ENCODE measurements around the gene NGRN.
"Not testable (repeated sequence)": the region's sequence is repeated elsewhere in the genome, so short reads cannot be mapped to it uniquely, and the experiment has no call there.

NGRN gene

DNA sequence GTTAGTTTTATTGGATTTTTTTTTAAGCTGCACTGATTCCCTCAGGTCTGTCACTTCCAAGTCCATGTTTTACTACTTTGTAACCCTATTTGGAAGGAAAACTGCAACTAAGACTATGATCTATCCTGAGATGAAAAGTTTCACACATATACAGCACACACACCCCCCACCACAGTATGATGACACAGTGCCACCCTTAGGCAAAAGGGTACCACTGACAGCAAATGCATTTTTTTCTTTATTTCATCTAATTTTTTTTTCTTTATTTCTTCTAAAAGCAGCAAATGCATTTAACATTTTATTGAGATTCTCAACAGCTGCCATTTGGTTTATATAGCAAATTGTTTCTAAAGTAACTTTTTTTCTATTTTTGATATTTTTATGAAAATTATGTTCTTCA lies 21.2 kb downstream of the NGRN start:
- DNase-seq = no peak

DNA sequence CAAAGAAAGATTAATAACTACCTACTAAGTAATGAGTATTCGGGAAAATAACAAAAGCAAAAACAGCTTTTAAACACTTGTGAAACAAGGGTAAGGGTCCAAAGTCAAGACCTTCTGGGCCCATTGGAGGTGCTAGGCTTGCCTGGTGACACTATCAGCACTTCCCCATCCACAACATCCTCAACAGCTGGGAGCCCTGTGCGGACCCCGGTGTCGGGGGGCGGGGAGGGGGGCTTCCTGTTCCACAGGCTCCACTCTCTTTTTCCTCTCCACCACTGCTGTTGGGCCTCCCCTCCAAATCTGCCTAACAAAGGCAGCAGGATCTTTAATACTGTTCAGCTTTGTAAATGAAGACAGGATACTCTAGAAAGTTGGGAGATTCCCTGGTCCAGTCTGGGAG lies 21.6 kb downstream of the NGRN start:
- no peak for DNase-seq

DNA sequence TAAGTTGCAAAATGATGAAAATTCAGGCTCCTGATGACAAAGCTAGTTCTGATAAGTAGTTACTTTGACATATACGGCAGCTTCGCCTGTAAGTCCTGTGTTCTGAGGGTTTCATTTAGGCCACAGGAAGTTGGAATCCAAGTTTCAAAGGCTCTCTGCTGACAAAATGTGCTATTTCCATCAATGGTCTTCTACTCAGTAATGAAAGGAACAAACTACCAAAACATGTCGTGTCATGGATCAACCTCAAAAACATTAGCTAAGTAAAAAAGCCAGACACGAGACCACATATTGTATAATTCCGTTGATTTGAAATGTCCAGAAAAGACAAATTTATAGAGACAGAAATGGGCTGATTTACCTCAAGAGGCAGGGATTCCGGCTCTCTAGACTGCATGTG lies 22.5 kb downstream of the NGRN start:
- no peak for DNase-seq

DNA sequence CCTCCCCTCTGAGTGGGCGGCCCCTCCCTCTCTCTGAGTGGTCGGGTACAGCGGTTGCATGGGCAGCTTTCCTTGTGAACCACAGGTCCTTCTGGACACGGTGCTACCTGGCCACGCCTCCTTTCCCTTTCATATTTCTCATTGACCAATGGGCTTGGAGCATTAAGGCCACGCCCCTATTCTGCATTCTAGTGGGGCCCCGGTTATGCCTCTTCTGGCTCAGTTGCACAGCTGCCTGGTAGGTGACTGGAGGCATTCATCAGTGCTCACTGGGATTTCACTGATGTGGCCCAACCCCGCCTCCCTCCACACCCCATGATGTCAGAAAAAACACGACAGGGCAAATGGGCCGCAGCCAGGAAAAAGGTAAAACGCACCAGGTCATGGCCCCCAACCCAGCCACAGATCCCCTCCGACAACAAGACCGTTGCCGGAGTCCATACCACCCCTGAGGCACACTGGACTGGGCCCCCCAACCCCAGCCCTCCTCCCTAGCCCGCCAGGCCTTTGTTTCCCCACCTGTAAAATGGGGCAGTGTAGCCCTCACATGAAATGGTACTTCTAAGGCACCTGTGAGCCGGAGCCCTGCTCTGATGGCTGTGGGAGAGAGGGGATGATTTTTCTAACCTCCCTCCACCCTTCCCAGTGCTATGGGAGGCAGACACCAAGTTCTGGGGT lies 26.3 kb downstream of the NGRN start:
- no peak for DNase-seq

DNA sequence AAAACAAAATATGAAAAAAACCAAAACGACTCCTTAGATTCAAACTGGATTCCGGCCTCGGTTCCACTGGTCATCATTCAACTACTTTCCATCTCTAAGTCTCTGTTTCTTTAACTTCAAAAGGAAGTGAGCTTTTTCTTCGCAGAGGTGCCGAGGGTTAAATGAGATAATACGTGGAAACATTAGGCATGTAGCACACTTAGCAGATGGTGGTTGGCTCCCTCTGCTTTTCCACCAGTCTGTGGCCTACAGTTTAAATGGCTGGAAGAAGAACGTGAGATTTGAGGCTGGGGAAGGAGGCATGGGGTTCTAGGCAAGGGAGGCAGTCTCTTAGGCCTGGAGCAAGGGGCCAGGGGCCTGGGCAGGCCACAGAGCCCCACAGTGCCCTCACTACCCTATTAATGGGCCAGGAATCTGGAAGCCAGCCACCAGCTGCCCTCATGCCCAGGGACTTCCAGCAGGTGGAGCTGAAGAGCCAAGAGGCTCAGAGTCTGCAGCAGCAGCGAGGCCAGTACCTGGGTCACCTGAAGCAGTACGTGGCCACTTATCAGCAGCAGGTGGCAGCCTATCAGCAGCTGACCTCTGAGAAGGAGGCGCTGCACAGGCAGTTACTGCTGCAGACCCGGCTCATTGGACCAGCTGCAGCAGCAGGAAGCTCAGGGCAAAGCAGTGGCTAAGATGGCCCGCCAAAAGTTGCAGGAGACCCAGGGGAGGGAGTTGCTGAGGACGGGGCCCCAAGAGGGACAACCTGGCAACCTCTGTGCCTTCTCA lies 27.8 kb downstream of the NGRN start:
- DNase-seq = not testable (repeated sequence)

DNA sequence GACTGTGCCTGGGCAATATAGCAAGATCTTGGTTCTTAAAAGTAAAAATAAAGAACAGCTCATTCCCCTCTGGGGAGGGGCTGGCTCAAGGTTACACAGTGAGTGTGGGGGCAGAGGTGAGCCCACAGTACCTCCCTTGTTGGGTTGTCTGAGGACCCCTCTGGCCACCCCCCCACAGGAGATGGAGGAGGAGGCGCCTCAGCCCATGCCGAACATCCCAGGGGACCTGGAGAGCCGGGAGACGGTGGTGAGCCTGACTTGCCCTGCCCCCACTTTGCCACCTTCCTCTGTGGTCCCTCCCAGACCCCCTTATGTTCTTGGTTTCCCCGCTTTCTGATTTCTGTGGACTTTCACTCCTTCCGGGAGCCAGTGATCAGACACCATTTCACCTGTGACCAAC lies 28.7 kb downstream of the NGRN start:
- DNase-seq = no peak

DNA sequence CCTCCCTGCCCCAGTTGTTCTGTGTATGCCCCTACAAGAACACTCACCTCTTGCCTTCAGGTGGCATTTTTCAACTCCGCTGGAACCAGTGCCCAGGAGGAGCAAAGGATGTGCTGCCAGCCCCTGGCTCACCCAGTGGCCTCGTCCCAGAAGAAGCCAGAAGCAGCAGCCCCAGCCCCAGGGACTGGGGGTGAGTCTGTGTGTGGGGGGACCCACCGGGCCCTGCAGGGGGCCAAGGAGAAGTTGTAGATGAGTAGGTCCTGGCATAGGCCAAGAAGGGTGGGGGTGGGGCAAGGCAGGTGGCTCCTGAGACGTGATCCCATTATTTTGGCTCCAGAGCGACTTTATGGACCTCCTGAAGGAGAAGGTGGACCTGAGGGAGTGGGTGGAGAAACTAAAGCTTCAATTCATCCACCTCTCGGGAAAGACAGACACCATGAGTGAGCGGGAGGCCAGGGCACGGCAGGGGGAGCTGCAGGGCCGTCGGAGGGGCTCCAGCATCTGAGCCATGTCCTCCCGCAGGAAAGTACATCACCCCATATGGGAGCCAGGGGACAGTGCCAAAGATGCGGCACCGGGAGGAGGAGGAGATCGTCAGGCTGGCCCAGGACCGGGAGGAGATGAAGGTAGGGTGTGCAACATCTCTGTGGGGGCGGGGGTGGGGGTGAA lies 29.3 kb downstream of the NGRN start:
- no peak for DNase-seq

DNA sequence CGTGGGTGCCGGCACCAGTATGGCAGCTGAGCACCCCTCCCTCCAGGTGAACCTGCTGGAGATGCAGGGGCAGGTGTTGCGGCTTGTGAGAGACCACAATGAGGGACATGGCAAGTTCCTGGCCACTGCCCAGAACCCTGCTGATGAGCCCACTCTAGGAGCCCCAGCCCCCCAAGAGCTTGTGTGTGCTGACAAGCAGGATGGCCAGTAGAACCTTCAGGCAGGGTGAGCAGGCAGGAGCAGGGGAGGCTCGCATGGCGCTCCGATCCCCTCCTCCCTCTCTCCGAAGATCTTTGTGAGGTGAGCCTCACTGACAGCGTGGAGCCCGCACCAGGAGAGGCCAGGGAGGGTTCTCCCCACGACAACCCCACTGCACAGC lies 29.8 kb downstream of the NGRN start:
- DNase-seq = no peak

DNA sequence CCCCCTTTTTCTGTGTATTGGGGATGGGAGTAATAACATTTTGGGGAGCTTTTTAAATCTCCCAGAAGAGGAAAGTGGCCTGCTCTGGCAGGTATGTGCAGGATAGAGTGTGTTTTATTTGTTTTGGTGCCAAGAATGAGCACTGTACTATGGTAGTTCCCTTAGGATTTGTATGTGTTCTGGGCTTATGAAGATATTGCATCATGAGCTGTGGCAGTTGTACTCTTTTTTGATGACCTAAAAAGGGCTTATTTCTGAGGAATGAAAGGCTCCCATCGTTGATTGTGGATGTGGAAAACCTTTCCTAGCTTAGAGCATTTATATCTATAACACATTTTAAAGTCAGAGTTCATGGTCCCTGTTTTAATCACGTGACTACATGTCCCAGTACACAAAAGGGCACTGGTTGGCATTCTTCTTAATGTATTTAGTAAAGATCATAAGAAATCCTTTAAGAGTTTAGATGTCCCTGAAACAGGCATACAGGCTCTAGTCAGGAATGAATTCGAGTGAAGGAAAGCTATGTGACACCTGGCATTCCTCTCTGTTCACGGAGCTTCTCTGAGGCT lies 30.9 kb downstream of the NGRN start:
- DNase-seq = not testable (repeated sequence)

DNA sequence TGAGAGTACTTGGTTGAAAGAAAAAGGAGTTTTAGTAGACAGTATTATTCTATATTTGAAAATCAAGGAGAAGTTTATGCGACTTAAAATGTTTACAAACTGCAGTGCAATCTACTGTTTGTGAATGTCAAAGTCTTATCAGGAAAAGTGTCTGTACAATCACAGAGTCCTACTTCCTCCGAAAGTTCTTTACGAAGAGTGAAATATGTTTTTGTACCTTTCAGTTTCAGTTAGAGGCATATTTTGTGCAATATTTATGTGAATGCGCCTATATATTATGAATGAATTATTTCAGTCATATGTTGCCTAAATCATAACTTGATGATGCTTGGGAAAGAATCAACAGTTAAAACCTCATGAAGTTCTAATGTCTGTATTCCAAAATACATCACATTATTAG lies 31.5 kb downstream of the NGRN start:
- no peak for DNase-seq

DNA sequence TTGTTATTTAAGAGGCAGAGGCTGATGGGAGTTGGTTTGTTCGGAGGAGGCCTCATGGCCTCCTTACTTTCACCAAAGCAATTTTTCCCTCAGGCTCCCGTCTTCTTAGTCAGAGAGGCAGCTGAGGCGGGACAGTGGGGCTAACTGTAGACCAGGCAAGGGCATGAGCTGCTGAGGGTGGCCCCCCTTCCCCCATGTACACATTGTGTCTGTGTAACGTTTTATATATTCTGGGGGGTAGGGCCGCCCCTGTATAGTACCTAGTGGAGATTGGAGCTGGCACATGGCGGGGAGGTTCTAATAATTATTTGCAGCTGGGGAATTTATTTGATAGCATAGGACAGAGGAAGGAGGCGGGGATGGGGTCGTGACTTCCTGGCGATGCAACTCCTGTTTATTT lies 35.1 kb downstream of the NGRN start:
- no peak for DNase-seq

DNA sequence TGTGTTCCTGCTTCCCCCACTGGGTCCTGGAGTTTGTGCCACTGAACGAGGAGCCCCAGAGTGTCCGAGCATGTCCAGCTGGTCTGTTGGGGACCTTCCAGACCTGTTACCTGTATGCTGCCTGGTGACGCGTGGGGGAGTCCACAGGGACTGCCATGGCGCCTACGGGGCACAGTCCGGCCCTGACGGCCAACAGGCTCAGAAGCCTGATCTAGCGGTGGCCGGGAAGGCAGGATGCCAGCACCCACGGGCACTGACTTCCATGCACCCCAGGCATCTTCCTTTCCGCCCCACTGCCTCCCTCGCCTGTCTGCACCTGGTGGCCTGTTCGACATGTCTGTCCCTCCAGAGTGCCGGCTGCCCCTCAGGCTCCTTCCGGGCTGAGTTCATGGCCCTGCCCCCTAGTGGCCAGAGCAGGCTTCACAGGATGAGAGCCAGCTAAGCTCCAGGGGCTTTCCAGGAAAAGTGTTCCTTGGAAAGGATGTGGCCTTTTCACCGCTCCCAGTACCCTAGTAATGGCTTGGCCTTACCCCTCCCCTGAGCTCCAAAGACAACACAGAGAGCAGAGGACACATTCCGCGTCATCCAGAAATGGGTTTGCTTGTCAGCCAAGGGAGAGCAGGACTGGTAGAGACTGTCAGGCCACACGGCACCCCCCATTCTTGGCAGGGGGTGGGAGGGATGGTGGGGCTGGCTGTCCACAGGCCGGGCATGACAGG lies 35.7 kb downstream of the NGRN start:
- no peak for DNase-seq

DNA sequence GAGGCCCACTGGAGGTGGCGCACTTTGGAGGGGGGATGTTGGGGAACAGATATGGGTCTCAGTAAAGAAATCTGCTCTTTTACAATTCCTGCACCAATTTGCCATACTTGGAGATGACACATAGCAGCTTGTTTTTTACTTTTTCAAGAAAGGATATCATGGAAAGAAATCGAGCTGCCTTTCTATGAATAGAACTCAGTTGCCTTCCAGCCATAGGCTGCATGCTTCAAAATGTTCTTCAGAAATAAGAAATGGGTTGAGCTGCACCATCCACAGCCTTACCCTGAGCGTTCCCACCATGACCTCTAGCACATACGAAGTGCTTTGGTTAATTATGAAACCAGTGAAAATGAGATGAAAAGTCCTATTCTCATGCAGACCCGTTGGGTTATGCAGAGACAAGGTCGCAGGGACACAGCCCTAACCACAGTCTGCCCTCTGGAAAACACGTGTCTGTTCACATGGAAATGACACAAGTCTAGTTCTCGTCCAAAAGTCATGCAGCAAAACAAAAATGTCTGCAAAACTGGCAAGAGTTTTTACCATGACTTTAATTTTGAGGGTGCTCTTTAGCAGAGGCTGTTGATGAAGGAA lies 36.3 kb downstream of the NGRN start:
- DNase-seq = no peak

DNA sequence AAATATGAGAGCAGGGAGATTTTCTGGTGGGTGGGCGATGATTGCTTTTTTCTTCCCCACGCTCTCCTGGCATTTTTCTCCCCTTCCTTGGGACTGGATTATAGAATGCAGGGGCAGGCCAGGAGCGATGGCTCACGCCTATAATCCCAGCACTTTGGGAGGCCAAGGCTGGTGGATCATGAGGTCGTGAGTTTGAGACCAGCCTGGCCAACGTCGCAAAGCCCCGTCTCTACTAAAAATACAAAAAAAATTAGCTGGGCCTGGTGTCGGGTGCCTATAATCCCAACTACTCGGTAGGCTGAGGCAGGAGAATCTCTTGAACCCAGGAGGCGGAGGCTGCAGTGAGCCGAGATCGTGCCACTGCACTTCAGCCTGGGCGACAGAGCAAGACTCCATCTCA lies 39.9 kb downstream of the NGRN start:
- not testable (repeated sequence) for DNase-seq

DNA sequence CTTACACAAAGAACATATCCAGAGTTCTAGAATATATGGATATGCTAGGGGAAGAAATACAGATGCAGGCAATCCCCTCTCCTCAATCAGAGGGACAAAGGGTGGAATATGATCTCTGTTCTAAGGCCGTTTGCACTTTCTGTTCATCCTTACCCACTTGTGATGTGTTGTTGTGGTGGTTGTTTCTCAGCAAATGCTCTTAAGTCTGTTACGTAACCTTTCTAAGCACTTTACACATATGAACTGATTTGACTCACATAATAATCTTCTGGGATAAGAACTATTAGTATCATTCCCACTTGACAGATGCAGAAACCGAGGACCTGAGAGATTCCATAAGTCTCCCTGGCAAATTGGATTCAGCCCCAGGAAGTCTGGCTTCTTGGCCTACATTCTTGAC lies 40.5 kb downstream of the NGRN start:
- DNase-seq = no peak

DNA sequence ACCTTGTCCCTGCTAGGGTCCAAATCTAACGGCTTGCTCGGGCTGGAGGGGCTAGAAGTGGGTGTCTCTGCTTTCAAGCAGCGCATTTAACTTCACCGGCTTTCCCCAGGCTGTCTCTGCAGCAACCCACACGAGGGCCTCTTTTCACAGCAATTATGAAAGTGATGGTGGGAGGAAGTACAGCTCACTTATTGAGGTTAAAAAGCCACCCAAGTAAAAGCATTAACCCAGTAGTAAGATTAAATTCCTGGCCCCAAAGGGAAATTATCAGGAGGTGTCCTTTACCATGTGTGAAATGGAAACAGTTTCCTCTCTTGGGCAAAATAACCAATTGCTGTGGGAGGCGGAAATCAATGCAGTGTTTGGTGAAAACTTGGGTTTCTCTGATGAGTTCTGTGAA lies 41.1 kb downstream of the NGRN start:
- DNase-seq = no peak

DNA sequence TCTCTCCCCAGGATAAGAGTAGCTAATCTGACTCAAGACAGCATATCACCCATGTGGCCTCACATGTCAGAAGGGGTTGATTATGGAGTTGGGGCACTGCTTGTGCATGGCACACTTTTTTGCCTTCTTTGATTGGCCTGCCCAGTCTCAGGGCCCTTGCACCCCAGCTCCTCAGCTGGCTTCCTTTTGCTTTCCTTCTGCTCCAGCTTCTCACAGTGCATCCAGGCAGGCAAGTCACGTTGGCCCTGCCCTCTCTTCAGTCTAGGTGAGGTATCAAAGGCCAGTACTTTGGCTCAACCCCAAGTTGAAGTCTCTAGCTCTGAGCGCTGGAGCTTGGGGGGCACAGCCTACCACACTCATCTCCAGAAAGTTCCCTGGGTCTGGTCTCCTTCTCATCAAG lies 42.2 kb downstream of the NGRN start:
- no peak for DNase-seq

DNA sequence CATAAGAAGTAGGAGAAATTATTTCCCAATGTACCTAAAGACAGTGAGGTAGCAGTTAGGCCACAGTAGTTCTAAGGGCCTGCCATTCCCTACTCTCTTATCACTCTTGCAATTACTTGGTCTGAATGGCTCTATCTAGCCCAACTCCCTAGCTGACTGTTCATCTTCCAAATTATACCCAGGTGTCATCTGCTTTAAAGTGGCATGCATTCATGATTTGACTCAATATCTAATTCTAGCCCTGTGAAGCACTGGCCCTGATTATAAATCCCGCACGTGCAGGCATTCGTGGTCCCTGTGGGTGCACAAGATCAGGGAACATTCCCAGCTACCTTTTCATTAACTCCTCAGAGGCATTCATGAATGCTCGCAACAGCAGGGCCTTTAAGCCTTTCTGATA lies 43.5 kb downstream of the NGRN start:
- DNase-seq = no peak

DNA sequence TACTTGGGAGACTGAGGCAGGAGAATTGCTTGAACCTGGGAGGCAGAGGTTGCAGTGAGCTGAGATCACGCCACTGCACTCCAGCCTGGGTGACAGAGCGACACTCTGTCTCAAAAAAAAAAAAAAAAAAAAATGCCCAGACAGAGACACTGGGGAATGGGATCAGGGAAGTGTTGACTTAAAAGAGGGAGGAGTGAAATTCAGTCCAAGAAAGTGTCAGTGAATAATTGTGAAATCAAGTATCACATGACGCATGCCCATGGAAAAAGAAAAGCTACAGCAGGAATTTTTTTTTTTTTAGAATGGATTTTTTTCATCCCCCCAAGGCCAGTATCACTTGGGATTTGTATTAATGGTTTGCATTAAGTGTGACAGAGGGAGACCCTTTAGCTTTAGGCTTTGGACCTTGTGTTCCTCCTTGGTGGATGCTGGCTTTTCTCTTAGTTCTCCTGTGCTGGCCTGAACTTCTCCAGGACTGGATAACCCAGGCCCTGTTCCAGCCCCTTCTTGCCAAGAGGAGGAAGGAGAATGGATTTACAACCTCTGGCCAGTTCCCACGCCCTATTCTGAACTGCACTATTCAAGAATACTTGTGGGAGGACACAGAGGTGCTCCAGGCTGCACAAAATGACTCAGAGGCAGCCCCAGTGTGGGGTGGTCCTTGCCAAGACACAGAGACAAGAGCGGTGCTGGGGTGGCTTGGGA lies 50.0 kb downstream of the NGRN start:
- no peak for DNase-seq

DNA sequence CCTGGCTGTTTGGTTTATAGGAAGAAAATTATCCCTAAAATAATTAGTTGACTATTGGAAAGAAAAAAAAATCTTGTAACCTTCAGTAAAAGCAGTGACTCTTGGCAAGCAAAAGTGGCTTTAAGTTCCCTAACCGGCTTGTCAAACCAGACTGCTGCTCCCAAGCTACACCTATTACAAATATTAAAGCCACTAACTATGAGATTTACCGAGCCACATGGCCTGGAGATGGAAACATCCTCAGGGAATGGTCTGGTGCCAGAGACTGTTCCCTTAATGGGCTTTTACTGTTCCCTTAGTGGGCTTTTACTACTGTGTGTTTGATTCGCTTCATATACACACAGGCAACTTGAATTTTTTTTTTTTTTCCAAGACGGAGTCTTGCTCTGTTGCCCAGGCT lies 50.7 kb downstream of the NGRN start:
- no peak for DNase-seq

DNA sequence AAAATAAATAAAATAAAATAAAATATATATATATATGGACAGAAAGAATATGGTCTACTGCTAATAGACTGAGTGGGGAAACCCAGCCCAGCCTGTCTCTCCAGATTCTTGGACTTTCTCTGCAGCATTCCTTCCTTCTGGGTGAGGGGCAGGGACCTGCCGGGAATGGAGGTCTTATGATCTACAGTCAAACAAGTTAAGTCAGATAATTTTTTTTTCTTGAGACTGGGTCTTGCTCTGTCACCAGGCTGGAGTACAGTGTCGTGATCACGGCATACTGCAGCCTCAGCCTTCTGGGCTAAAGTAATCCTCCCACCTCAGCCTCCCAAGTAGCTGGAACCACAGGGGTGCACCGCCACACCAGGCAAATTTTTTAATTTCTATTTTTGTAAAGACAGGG lies 53.1 kb downstream of the NGRN start:
- no peak for DNase-seq
